Left lung (tissue), 14 donors: ENCODE measurements around the gene RAB3C. TPM values are rescaled to one million over a fixed set of nuclear protein-coding genes. Genes with fewer than 3 reads are reported as not detected.
"Not testable (repeated sequence)": the region's sequence is repeated elsewhere in the genome, so short reads cannot be mapped to it uniquely, and the experiment has no call there.

Source experiments
- ATAC-seq: fragments of 200-7000 bp; cut with Tn5 transposase; one replicate; pipeline ENCODE4 v1.9.1; 2020; ENCODE audit warnings: moderate library complexity
- DNase-seq, 4 donors: peaks; one replicate each; pipeline ENCODE4 v3.0.0-alpha.2; 2013 to 2020
- H3K27ac ChIP-seq, 2 donors: fragments of 200-600 bp; sonication (generic) in 1 of 2; one replicate each; pipeline versions ENCODE4 v1.5.0 to v1.8.0; 2020 to 2021
- H3K27me3 ChIP-seq, 2 donors: fragments of 200-600 bp; sonication (generic) in 1 of 2; one replicate each; pipeline versions ENCODE4 v1.5.0 to v1.8.0; 2020 to 2021
- H3K36me3 ChIP-seq, 2 donors: fragments of 200-600 bp; sonication (generic) in 1 of 2; one replicate each; pipeline versions ENCODE4 v1.5.0 to v1.8.0; 2020 to 2021
- H3K4me1 ChIP-seq, 2 donors: fragments of 200-600 bp; one replicate each; pipeline ENCODE4 v1.8.0; 2021
- H3K4me3 ChIP-seq, 2 donors: fragments of 200-600 bp; sonication (generic) in 1 of 2; one replicate each; pipeline versions ENCODE4 v1.5.0 to v1.8.0; 2020 to 2021; ENCODE audit warnings: mild to moderate bottlenecking in 1 of 2
- H3K9me3 ChIP-seq, 2 donors: fragments of 200-600 bp; sonication (generic) in 1 of 2; one replicate each; pipeline versions ENCODE4 v1.5.0 to v1.8.0; 2020 to 2021
- intact Hi-C, 2 donors: fragments of 100-400 bp; cut with DNase I; formaldehyde crosslinking; loops; one replicate each; pipeline versions ENCODE4 v1.11.2 to v1.14.2; 2022
- long read RNA-seq, 12 donors: library from polyadenylated mRNA in 2 of 12; unstranded in 2 of 12; transcript quantifications; one replicate each; pipeline ENCODE4 v2.0.0 and lab custom pipeline, GENCODE V29; 2019 to 2026
- polyA plus RNA-seq, 6 donors: library from polyadenylated mRNA; unstranded; fragments of 120-200 nt; gene quantifications; one replicate each; pipeline ENCODE4 v1.2.1, GENCODE V29; 2013; ENCODE audit not compliant: insufficient read length in 6 of 6
- total RNA-seq, 2 donors: library from RNA; stranded (reverse); fragmentation: NEBNext Ultra II Directional; extraction: Animal tissue kit (Norgen Biotek cat#: 25700); gene quantifications; one replicate each; pipeline ENCODE4 v1.2.1, GENCODE V29; 2021
- TF ChIP-seq, protein P1 (sequence below), 2 donors: fragments of 200-600 bp; sonication (generic) in 1 of 2; IDR thresholded peaks; one replicate each; pipeline versions ENCODE4 v1.5.0 to v1.8.0; 2021; ENCODE audit warnings: antibody characterized with exemption in 2 of 2
- donor health status: DM: no; HTN: yes; CAD: no.
- donor health status: DM: no; HTN: no; CAD: no.

RAB3C gene, protein sequence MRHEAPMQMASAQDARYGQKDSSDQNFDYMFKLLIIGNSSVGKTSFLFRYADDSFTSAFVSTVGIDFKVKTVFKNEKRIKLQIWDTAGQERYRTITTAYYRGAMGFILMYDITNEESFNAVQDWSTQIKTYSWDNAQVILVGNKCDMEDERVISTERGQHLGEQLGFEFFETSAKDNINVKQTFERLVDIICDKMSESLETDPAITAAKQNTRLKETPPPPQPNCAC
- total RNA-seq = 1 to 10 TPM; 1.8 to 2.0 TPM
- polyA plus RNA-seq = 1 to 10 TPM; 1.1 to 3.5 (median 1.3) TPM
- long read RNA-seq, donor 1 = 0 reads
- long read RNA-seq, donor 2 = 0 reads
- long read RNA-seq, donor 3, full-length matches to known transcripts = 1 of 1 reads
- long read RNA-seq, donor 3, partial matches to known transcripts = 0 of 1 reads
- long read RNA-seq, donor 3, other reads (novel, unspliced or antisense) = 0 of 1 reads
- long read RNA-seq, donor 4 = 0 reads
- long read RNA-seq, donor 5 = 0 reads
- long read RNA-seq, donor 6 = 0 reads
- long read RNA-seq, donor 7 = 0 reads
- long read RNA-seq, donor 8 = 0 reads
- long read RNA-seq, donor 9 = 0 reads
- long read RNA-seq, donor 10 = 0 reads
- long read RNA-seq, donor 11, full-length matches to known transcripts = 23 of 28 reads
- long read RNA-seq, donor 11, partial matches to known transcripts = 0 of 28 reads
- long read RNA-seq, donor 11, other reads (novel, unspliced or antisense) = 5 of 28 reads
- long read RNA-seq, donor 12 = 0 reads

DNA sequence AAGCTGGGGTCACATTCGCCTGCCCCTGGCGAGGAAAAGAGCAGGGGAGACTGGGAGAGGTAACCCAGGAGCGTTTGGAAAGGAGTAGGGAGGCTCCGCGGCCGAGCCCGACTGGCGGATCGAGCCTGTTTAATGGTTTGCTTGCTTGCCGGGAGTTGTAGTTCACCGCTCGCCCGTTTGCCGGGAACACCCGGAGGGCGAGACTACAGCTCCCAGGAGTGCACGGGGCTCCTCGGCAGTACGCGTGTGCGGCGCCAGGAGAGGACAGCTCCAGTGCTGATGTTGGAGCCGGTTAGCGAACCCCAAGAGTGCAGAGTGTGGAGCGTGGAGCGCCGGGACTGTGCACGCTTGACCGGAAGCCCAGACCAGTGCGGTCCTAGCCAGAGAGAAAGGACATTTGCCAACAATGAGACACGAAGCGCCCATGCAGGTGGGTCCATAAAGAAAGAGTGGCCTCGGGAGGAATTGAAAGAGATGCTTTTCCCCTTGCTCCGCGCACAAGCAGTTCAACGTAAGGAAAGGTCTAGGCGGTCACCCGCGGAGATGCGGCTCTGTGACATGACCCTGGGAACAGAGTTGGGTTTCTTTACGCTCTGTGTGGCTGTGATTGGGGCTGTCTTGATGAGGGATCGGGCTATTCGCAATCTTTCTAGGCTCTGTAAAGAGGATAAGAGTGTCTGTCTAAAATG is at the start of gene RAB3C:
RAB3C (plus strand) TSS at position 273 of the 689 bp plus-strand sequence; CDS start at position 407, 134 bp downstream.
- Histone ChIP-seq H3K27ac (no peak within 1 kb of the TSS), H3K9me3 (no peaks in the 10 kb centered on the region), H3K4me3 (peak within 1 kb of the TSS; percentile 46 to 54), H3K36me3 (no peaks in the 10 kb centered on the region), H3K27me3 (peaks cover 12 to 65% of the 10 kb centered on the region in 2 donors), H3K4me1 (peaks cover 6 to 18% of the 10 kb centered on the region in 2 donors)
- DNase-seq = peak; percentile 93 to 97 (median 96)
- intact Hi-C loops = no loop called here
- TF ChIP-seq, protein P1, sequence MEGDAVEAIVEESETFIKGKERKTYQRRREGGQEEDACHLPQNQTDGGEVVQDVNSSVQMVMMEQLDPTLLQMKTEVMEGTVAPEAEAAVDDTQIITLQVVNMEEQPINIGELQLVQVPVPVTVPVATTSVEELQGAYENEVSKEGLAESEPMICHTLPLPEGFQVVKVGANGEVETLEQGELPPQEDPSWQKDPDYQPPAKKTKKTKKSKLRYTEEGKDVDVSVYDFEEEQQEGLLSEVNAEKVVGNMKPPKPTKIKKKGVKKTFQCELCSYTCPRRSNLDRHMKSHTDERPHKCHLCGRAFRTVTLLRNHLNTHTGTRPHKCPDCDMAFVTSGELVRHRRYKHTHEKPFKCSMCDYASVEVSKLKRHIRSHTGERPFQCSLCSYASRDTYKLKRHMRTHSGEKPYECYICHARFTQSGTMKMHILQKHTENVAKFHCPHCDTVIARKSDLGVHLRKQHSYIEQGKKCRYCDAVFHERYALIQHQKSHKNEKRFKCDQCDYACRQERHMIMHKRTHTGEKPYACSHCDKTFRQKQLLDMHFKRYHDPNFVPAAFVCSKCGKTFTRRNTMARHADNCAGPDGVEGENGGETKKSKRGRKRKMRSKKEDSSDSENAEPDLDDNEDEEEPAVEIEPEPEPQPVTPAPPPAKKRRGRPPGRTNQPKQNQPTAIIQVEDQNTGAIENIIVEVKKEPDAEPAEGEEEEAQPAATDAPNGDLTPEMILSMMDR (IDR thresholded peaks at IDR 0.05) = peak in 1 of 2 donors; percentile 39
- peak; percentile 100 for ATAC-seq

DNA sequence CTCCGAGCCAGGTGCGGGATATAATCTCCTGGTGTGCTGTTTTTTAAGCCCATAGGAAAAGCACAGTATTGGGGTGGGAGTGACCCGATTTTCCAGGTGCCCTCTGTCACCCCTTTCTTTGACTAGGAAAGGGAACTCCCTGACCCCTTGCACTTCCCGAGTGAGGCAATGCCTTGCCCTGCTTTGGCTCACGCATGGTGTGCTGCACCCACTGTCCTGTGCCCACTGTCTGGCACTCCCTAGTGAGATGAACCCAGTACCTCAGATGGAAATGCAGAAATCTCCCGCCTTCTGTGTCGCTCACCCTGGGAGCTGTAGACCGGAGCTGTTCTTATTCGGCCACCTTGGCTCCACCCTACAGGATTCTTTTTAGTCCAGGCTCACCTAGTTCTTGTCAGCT is 40.9 kb upstream of the RAB3C start:
- H3K9me3 ChIP-seq = peaks cover 0 to 11% of the 10 kb centered on the region in 2 donors
- ATAC-seq = not testable (repeated sequence)

DNA sequence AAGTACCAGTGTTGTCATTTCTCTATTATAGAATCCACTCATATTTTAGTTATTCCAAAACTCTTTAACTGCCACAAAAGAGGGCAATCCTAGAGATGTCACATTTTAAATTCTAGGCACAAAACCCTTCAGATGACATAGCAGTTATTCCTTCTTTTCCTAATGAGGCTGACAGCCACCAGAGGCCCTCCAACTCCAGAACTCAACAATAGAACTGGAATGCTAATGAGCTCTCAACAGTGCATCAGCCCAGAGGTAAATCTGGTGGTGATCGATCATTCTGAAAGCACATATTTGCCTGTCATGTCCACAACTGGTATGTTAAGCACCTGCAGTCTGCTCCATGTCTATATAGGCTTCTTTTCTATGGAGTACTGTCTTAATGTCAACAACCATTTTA is 40.2 kb upstream of the RAB3C start:
- Histone ChIP-seq H3K9me3 (peaks cover 0 to 11% of the 10 kb centered on the region in 2 donors), H3K27me3 (no peaks in the 10 kb centered on the region), H3K4me1 (peaks cover 0 to 33% of the 10 kb centered on the region in 2 donors), H3K27ac (peak overlapping the region in 1 of 2 donors; percentile 77), H3K36me3 (no peaks in the 10 kb centered on the region), H3K4me3 (no peak overlapping the region)
- intact Hi-C loops = no loop called here
- ATAC-seq = no peak
- TF ChIP-seq, protein P1 (IDR thresholded peaks at IDR 0.05) = no peak
- no peak for DNase-seq

More for the DNA sequence above, 40.9 kb upstream of the RAB3C start:
- H3K4me3 ChIP-seq, H3K27ac ChIP-seq, H3K27me3 ChIP-seq, DNase-seq, intact Hi-C loops, H3K36me3 ChIP-seq: not testable (repeated sequence)
- peaks cover 0 to 33% of the 10 kb centered on the region in 2 donors for H3K4me1 ChIP-seq

DNA sequence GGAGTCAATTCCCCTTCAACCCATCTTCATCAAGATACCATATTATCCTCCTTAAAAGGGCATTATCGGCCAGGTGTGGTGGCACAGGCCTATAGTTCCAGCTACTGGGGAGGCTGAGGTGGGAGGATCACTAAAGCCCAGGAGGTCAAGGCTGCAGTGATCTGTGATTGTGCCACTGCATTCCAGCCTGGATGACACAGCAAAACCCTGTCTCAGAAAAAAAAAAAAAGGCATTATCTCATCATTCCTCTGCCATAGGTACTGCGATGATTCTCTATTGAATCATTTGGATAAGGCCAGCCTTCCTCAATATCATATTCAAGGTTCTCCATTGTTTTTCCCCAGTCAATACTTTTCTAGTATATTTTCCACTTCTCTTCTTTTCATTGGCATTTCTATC is 39.2 kb upstream of the RAB3C start:
- no peaks in the 10 kb centered on the region for H3K36me3 ChIP-seq
- no peak overlapping the region for H3K4me3 ChIP-seq
- no peaks in the 10 kb centered on the region for H3K27me3 ChIP-seq
- H3K9me3 ChIP-seq = peaks cover 0 to 8% of the 10 kb centered on the region in 2 donors
- TF ChIP-seq, protein P1 (IDR thresholded peaks at IDR 0.05) = no peak
- peaks cover 0 to 33% of the 10 kb centered on the region in 2 donors for H3K4me1 ChIP-seq
- no peak for DNase-seq
- peak; percentile 52 for ATAC-seq
- peak overlapping the region; percentile 7 to 77 for H3K27ac ChIP-seq
- intact Hi-C loops = no loop called here

DNA sequence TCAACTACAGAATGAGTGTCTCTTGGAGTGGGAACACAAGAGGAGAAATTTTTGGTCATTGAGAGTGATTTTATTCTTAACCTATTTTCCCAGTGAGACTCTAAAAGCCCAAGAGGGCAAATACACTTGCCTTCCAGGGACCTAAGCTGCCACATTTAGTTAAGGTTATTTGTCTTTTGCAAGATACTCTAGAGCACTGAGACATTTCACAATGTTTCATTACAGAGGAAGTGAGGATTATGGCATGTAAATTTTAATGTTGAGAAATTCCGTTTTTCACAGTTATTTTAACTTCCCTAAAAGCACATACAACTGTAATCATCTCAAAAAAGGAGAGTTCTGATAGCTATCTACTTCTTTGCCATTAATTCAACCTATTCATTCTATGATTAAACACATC is 38.7 kb upstream of the RAB3C start:
- no peak overlapping the region for H3K4me3 ChIP-seq
- H3K27me3 ChIP-seq = no peaks in the 10 kb centered on the region
- intact Hi-C loops = no loop called here
- TF ChIP-seq, protein P1 (IDR thresholded peaks at IDR 0.05) = no peak
- peak; percentile 95 for ATAC-seq
- DNase-seq = peak in 1 of 4 donors; percentile 3
- no peaks in the 10 kb centered on the region for H3K36me3 ChIP-seq
- H3K27ac ChIP-seq = peak overlapping the region; percentile 18 to 77
- peaks cover 0 to 33% of the 10 kb centered on the region in 2 donors for H3K4me1 ChIP-seq
- H3K9me3 ChIP-seq = peaks cover 0 to 4% of the 10 kb centered on the region in 2 donors
